ENCODE data around the gene PKNOX2.

PKNOX2 gene

GRCh38 chr11:125287491-125288210 is 123.1 kb downstream of the PKNOX2 start:
- DNase-seq (ENCODE audit: low spot score) = no peak

DNA sequence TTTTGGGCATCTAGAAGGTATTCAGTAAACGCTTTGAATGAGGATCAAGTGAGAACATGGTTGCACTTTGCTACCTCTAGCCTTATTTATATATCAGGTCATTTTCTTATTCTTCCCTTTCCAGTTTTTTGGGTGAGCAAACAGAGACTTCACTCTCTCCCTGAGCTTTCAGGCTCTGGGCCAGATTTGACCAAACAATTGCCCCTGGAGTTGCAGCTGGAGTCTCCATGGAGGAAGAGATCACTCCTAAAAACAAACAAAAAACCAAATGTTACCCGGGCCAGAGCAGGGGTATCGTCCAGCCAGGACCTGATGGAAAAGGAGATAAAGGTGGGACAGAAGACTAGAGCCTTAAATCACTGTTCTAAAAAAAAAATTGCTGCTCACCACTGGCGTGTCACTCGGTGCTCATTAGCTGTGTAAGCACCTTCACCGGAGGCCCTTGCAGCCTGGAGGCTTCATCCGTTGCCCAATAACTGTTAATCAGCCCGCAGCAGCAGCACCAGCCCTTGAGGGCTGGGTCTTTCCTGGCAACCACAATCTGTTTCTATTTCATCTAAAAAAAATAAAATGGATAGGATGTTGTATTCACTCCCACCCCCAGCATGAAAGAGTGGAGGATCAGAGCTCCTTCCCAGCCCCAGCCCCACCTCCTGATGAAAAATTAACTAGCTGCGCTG is 125.0 kb downstream of the PKNOX2 start:
- DNase-seq (ENCODE audit: low spot score) = no peak

DNA sequence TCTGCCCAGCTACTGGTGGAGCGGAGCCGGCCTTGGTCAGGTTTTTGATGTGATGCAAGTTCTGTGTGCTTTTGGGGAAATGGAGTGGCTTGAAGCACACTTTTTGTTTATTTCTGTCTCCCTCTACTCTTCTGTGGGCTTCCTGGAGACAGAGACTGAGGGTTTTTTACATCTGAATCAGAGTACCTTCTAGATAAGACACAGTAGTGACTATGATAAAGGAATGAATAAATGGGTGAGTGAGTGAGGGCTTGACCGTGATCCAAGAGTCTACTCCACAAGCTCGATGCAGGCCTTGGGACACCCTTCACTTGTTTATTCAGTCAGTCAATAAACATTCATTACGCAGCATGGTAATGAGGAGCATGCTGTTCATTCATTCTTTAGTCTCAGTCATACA is 125.7 kb downstream of the PKNOX2 start:
- DNase-seq (ENCODE audit: low spot score) = no peak

GRCh38 chr11:125292100-125292499 is 127.5 kb downstream of the PKNOX2 start:
- DNase-seq (ENCODE audit: low spot score) = no peak

DNA sequence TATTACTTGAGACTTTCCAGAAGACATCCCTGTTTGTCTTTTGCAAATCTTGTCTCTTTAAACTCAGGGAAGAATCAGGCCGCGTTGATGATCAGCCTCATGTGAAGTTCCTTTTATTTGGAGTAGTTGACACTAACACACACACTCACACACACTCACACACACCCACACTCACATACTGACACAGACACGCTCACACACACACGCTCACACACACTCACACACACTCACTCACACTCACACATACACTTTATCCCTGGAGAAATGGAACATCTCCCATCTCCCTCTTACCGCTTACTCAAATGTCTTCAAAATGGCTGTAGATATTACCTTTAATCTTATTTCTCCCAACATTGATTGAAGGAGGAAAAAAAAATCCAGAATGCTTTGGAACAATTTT is 129.0 kb downstream of the PKNOX2 start:
- DNase-seq (ENCODE audit: low spot score) = no peak

DNA sequence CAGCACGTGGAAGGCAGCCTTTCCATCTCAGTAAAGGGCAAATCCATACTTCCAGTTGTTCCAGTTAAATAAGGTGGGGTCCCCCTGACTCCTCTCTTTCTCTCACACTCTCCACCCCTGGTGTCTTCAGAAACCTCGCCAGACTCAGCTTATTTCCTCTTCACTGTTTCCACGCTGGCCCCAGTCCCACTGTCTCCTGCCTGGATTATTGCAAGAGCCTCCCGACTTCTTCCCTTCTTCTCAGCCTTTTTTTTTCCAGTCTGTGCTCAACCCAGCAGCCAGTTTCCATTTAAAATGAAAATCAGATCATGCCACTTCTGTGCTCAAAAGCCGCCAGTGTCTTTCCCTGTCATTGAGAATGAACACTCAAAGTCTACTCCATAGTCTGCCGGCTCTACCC is 131.4 kb downstream of the PKNOX2 start:
- no peak for DNase-seq (ENCODE audit: low spot score)

DNA sequence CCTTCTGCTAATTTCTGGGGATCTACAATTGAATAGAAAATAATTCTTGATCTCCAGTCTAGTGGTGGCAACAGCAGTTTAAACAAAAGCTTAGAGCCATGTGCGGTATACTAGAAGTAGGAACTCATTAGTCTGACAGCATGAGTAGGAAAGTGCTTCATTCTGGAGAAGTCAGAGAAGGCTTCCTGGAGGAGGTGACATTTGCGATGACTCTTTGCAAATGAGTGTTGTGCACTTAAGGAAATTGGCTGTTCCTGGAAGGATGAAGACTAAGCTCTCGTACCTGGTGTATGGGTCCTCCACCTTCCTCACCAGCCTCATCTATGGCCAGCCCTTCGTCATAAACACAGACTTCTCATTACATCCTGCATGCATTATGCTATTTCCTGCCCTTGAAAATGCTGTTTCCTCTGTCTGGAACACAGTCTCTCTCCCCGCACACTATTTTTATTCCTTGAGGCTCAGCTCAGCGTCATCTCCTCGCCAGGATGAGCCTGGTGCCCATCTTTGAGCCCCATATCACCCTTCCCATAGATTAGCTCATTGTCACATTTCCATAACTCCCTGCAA is 132.9 kb downstream of the PKNOX2 start:
- no peak for DNase-seq (ENCODE audit: low spot score)

DNA sequence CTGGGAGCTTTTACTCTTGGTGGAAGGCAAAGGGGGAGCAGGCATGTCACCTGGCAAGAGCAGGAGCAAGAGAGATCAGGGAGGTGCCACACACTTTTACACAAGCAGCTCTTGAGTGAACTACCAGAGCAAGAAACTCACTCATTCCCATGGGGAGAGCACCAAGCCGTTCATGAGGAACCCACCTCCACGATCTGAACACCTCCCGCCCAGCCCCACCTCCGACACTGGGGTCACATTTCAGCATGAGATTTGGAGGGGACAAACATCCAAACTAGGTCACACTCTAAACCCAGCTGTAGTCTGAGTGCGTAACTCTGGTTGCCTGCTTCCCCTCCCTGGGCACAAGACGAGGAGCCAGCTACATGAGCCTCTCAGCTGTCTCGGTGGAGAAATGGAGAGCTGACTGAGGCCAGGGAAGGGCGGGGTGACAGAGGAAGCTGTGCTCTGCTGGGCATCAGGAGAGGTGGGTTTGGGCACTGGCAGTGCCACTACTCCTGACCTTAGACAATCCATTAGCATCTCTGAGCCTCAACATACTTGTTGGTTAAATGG is 134.6 kb downstream of the PKNOX2 start:
- no peak for DNase-seq (ENCODE audit: low spot score)

- DNase-seq (ENCODE audit: low spot score) = no peak
Measured at GRCh38 chr11:125299821-125300220, 135.3 kb downstream of the PKNOX2 start.

DNA sequence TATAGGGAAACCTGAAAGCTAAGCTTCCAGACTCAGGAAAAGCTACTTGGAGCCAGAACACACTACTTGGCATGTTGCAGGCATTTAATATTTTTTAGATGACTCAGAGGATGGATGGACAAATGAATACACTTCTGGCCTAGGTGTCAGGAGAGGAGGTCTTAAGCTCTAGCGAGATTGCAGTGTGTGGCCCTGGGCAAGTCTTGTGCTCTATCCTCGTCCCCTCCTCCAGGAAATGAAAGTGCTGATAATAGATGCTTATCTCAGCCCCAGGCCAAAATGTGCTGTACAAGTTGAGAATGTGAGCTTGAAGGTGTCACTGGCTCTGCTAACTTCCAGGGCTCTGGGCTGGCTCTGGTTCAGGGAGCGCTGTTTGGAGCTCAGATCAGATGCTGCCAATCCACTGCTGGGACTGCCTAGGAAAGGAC is 136.3 kb downstream of the PKNOX2 start:
- no peak for DNase-seq (ENCODE audit: low spot score)

- DNase-seq (ENCODE audit: low spot score) = no peak
Measured at GRCh38 chr11:125301346-125301745, 136.8 kb downstream of the PKNOX2 start.

- no peak for DNase-seq (ENCODE audit: low spot score)
Measured at GRCh38 chr11:125303186-125303585, 138.6 kb downstream of the PKNOX2 start.

GRCh38 chr11:125303694-125304093 is 139.1 kb downstream of the PKNOX2 start:
- no peak for DNase-seq (ENCODE audit: low spot score)

DNA sequence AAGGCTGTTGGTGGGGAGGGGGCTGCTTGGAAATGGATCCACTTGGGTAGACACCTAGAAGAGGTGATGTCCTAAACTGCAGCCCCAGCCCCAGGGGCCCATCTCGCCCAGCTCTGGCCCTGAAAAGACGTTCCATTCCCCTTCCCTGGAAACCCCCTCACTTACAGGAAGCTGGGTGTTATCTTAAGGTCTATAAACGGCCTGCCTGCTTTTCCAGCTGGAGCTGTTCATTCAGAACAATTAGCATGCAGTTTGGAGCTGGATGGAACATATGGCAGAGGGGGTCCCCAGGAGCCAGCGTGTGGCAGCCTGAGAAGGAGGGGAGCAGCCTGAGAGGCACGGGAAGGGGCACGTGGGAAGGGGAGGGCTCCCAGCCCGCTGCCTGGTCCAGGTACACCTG is 139.6 kb downstream of the PKNOX2 start:
- no peak for DNase-seq (ENCODE audit: low spot score)

DNA sequence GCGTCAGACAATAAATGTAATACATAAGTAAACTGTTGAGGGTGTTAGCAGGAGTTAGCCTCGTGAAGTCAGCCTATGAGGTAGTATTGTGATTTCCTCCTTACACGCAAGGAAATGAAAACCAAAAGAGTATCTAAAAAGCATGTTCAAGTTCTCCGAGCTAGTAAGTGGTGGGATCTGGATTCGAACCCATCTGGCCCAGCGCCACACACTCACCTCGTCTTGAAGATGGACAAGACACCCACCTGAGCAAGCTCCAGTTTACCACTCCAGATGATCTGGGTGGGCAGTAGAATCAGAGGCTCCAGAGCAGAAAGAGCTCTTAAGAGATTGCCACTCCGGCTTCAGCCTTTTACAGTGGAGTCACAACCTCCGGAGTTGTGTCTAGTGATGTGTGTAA is 140.3 kb downstream of the PKNOX2 start:
- no peak for DNase-seq (ENCODE audit: low spot score)

GRCh38 chr11:125305345-125305744 is 140.8 kb downstream of the PKNOX2 start:
- DNase-seq (ENCODE audit: low spot score) = no peak

DNA sequence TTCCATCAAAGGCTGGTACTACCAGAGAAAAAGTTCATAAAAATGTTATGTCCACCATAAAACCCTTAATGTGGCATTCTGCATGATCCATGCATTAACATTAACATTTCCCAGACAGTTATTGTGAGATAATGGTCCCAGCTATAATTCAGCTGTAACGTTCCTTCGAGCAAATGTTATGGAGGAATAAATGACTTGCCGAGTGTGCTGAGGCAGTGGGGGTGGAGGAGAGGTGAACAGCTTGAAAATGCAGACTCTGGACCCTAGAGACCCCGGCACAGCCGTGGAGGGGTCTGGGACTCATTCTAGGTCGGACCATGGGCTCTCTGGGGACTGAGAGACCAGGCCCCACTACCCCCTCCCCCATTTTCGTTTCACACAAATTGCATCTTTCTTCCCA is 141.9 kb downstream of the PKNOX2 start:
- DNase-seq (ENCODE audit: low spot score) = no peak

DNA sequence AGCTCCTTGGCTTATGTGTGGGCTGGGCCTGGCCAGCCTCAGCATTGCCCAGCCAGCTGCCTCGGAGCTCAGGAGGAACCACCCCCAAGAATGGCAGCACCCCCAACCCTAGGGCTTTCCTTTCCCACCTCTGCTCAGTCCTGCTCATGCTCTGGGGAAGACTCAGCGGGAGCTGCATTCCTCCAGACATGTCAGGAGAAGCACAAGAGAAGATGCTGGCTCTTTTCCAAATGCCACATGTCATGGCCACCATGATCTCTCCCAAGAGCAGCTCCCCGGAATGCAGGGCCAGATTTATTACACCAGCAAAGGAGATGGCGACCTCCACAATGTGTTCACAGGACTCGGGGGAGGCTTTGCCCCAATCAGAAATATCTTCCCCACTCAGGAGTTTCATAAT is 143.7 kb downstream of the PKNOX2 start:
- no peak for DNase-seq (ENCODE audit: low spot score)

- DNase-seq (ENCODE audit: low spot score) = no peak
Measured at GRCh38 chr11:125312391-125312790, 147.8 kb downstream of the PKNOX2 start.

- DNase-seq (ENCODE audit: low spot score) = no peak
Measured at GRCh38 chr11:125312812-125313211, 148.3 kb downstream of the PKNOX2 start.

DNA sequence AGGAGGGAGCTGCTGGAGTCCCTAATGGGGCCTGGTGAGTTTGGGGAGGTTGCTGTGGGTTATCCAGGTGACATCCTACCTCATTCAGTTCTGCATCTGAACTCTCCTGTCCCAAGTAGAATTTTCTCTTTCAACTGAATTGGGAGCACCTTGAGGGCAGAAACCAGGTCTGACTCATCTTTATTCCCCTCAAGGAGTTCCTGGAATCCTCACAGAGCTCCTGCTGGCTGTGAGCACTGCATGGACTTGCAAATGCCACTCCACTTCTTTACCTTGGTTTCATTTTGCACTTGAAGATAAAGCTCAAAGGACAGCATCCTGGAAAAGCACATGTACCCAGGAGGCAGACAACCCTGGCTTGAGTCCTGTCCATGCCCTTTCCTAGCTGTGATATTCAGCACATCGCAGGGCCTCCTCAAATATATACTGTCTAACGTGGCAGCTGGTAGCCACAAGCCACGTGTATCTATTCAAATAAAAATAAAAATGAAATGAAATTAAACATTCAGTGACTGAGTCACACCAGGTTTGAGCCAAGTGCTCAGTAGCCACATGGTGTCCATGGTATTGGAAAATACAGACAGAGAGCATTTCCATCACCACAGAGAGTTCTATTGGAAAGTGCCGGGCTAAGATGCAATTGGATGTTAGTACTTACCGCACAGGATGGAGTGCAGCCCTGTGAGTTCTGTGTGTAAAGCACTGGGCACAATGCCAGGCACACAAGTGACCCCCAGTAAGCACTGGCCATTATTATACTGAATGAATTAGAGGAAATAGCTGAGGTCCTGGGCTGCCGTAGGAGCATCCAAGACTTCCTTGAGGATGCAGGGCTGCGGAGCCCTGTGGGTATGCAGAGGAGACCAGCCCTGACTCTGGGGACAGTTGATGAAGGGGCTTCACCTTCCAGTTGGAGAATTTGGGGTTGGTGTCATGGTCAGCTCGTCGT is 149.0 kb downstream of the PKNOX2 start:
- DNase-seq (ENCODE audit: low spot score) = peak; percentile 4
